Activated T-helper 1 cell treated with Interleukin-2 at 50 U/mL for 16 hours (primary cell): ENCODE results near the gene KPNA1.
"Not testable (repeated sequence)": the region's sequence is repeated elsewhere in the genome, so short reads cannot be mapped to it uniquely, and the experiment has no call there.

Experiments
- DNase-seq: peaks from one replicate; pipeline ENCODE4 v3.0.0-alpha.2; 2020; ENCODE audit warnings: low read depth

The KPNA1 gene

GRCh38 chr3:122475316-122475715 lies 39.4 kb downstream of the KPNA1 start:
- DNase-seq, result no peak

DNA sequence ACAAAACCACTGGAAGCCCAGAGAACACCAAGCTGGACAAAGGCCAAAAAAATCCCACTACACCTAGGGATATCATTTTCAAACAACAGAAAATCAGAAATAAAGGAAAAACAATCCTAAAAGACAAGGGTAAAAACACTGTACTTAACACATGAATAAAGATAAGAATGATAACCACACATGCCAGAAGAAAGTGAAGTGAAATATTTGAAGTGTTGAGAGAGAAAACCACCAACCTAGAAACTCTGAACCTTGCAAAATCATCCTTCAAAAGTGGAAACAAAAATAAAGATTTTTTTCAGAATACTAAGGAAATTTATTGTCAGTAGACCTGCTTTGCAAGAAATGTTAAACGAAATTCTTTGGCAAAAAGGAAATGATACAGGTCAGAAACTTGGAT lies 45.1 kb downstream of the KPNA1 start:
- DNase-seq, result no peak

DNA sequence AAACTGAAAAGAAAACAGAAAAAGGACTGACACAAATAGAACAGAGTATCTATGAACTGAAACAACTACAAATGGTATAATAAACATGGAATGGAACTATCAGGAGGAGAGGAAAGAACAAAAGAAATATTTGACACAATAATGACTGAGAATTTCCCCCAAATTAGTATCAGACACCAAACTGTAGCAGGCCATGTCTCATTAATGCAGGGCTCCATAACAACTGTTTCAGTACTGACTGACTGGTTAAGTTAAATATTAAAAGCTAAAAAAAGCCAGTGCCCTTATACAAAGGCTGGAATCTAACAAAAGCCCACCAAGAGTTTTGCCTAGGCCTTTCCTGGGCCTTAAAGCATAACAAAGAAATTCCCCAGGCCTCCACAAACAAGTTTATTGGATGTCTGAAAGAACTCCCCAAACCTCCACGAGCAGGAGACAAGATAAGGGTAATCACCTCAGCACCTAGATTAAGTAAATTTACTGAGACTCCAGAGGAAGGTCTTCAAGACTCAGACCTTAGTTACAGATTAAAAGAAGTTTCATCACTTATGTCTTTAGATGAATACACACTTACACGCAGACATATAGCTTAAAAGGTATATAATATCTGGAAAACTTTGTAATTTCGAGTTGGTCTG lies 45.7 kb downstream of the KPNA1 start:
- DNase-seq, result no peak

DNA sequence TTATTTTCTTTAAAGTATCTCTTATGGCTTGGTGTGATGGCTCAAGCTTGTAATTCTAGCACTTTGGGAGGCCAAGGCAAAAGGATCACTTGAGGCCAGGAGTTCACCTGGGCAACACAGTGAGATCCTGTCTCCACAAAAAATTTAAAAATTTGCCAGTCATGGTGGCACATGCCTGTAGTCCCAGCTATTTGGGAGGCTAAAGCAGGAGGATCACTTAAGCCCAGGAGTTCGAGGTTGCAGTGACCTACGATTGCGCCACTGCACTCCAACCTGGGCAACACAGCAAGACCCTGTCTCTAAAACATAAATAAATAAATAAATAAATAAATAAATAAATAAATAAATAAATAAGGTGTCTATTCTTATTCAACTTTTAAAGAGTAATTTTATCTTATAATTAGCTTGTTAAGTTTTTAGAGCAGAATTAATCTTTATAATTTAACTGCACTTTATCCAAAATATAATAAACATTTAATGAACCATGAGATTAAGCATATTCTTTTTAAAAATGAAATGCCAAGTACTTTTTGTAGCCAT lies 48.0 kb downstream of the KPNA1 start:
- no peak for DNase-seq

GRCh38 chr3:122464659-122465058 lies 50.1 kb downstream of the KPNA1 start:
- DNase-seq, result no peak

DNA sequence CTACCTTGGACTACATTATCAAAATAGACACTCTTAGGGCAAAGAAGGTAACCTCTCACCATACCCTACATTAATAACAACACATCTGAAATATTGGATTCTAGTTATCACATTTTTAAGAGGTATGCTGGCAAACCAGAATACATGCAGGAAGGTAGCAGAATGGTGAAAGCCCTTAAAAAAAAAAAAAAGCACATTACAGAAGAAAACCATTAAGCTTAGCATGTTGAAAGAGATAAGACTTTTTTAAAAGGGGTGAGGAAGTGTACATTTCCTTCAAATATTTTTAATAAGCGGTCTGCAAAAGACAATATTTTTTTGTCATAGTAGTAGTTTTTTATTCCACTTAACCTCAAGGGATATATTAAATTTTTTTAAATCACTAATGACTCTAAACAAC lies 52.3 kb downstream of the KPNA1 start:
- no peak for DNase-seq

DNA sequence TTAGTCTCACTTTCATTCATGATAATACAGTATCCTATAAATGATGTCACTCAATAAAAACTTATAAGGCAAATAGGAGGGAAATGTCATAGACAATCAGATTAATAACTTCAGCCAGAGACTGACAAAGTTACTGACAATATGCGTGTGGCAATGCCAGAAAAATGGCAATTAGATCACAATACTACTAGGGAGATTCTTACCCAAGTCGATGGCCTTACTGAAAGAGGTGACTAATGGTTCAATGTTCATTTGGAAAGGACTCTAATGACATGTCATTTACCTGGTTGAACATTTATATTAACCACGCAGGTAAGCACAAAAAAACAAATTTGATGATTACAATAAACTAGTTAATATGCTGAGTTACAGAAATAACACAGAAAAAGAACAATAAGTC lies 52.9 kb downstream of the KPNA1 start:
- no peak for DNase-seq

DNA sequence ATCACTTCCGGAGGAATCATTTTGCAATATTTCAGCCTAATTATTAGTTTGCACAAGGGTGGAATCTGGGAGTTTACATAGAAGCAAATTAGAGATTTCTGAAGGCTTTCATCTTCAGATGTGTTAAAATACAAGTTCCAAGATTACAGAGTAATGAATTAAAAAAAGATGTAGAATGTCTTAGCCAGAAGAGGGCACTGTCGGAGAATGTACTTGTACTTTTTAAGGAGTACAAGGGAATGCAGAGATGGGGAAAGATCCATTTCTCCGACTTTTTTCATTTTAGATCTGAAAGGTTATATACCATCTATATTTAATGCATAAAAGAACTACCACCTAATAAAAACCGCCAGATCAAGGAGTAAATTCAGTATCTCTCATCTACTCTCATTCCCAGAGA lies 55.7 kb downstream of the KPNA1 start:
- DNase-seq, result no peak

- no peak for DNase-seq
These were observed 57.0 kb downstream of the KPNA1 start for GRCh38 chr3:122457706-122458105.

DNA sequence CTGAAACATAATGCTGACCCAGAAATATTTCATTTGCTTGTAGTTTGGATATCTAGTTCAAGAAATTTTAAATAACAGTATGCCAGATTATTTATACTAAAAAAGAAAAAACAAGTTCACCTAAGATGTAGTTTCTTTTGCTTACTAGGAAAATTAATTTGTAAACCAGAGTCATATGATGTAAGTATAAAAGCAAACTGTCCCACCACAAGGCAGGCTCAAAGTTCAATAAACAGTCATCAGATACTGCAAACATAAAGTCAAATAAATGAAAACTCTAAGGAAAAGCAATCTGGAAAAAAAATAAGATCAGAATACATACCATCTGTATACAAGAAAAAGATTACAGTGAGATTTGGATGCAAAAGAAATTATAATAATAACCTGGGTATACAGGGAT lies 58.7 kb downstream of the KPNA1 start:
- no peak for DNase-seq

- no peak for DNase-seq
These were observed 63.4 kb downstream of the KPNA1 start for GRCh38 chr3:122451371-122451770.

GRCh38 chr3:122448218-122448617 lies 66.5 kb downstream of the KPNA1 start:
- not testable (repeated sequence) for DNase-seq

- not testable (repeated sequence) for DNase-seq
These were observed 70.2 kb downstream of the KPNA1 start for GRCh38 chr3:122444491-122444887.

- not testable (repeated sequence) for DNase-seq
These were observed 70.8 kb downstream of the KPNA1 start for GRCh38 chr3:122443762-122444490.

DNA sequence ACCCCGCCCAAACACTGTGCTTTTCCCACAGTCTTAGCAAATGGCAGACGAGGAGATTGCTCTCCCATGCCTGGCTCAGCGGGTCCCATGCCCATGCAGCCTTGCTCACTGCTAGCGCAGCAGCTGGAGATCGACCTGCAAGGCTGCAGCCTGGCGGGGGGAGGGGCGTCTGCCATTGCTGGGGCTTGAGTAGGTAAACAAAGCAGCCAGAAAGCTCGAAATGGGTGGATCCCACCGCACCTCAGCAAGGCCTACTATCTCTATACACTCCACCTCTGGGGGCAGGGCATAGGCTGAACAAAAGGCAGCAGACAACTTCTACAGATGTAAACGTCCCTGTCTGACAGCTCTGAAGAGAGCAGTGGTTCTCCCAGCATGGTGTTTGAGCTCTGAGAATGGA lies 71.6 kb downstream of the KPNA1 start:
- DNase-seq, result no peak

DNA sequence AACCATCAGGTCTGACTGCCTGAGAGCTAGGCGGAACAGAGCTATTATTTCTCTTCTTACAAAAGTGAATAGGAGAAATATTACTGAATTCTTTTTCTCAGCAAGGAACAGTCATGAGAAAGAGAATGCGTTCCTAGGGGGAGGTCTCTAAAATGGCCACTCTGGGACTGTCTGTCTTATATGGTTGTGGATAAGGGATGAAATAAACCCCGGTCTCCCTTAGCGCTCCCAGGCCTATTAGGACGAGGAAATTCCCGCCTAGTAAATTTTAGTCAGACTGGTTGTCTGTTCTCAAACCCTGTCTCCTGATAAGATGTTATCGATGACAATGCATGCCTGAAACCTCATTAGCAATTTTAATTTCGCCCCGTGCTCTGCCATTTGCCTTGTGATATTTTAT lies 78.8 kb downstream of the KPNA1 start:
- no peak for DNase-seq

GRCh38 chr3:122430371-122430770 lies 84.4 kb downstream of the KPNA1 start:
- DNase-seq, result no peak

DNA sequence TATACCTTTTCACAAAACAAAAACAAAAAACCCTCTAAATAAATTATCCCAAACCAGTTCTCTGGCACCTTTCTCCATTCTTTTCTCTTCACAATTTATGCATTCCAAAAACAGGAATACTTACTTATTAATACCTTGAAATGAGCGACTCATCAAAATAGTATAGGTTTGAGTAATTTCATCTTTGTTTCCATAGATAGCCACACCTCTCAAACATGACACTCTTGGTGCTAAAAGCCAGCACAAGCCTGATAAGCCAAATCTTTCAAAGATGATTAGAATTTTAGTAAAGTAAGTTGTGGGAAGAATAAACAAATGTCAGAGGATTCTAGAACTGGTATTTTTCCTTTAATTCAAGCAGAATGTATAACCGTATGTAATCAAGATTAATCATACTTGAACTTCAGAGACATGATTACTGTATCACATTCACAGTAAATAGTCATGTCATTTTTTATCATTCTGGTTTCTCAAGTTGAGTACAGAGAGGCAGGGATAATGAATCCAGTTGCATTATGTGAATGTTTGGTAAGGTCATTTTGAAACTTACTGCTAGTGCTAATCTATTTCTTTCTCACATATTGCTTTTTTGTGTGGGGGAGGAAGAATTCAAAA lies 86.8 kb downstream of the KPNA1 start:
- DNase-seq, result no peak

DNA sequence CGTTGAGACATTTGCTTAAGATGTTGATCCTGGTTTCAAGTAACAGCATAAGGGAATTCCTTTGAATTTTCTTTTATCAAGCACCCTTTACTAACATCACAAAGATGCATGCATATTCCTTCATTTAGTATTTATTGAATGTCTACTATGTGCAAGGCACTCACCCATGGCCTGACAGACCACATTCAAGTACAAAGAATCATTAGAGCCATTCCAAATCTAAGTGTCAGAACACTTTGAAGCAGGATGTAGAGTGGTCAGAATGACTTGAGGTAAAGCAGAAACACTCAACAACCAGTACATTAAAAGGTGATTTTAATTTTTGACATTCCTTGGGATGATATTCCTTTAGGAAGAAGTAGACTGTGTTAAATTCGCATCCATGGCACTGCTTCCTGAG lies 92.9 kb downstream of the KPNA1 start:
- DNase-seq, result no peak

DNA sequence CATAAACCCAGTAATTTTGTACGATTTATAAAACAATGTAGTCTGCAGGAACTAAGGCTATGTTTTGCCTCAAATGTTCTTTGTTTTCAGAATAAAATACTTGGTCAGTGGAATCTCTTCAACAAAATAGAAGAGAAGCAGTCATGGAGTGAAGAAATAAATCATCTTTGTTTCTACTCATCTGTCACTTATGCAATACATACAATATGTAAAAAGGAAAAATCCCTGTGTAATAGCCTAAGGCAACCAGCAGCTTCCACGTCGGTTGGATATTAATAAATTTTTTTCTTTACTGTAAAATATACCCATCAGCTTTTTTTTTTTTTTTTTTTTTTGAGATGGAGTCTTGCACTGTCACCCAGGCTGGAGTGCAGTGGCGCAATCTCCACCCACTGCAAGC lies 93.6 kb downstream of the KPNA1 start:
- DNase-seq, result no peak

GRCh38 chr3:122416966-122417365 lies 97.8 kb downstream of the KPNA1 start:
- DNase-seq, result no peak

DNA sequence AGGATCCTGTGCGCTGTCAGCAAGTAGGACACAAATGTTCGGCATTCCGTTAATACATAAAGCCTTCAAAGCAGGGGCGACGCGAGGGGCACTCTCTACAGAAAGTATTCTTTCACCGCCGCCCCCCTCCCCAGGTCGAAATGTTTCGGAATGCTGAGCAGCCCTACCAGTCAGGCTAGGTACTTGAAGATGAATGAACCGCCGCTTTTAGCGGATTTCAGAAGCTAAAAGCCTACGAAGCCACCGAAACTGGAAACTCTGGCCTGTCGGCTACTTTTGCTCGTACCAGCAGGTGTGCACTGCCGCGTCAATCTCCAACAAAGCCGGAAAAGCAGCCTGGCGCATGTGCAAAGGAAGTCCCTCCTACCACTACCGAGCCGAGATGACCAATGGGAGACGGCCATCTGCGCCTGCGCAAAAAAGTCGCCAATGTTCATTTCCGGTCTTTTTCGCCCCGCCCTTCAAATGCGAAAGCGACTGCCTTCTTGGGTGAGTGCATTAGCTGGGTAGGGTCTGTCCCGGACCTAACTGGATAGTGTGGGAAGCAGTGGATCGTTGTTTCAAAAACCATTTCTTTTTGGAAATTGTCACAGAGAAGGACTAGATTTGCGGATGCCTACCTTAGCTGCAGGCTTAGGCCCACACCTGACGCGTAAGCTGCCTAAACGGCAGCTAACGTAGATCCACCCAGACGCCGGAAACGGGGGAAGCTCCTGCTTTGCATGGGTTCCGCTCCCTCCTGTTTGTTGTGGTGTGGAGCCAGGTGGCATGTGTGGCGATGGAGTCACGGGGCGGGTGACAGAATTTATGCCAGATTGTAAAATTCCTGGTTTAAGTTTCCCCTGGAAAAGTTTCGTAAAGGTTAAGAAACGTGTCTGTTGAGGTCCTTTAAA lies 98.7 kb downstream of the KPNA1 start, which contains the start of gene WDR5B:
Gene WDR5B, minus strand, starts transcription at position 301 of the 893 bp plus-strand sequence. CDS start 534 bp downstream, outside the sequence.
- DNase-seq, result peak; percentile 96
